ENCODE results near the gene ATP10D.

Gene ATP10D

GRCh38 chr4:47485047-47485692, at the start of gene ATP10D:
ATP10D (plus strand) TSS chr4:47485275; CDS start chr4:47512541, 27,266 bp downstream.
- DNase-seq (ENCODE audit: low read depth in 4 of 4, low spot score in 1 of 4), result peak; percentile 51 to 69 (median 61)

GRCh38 chr4:47442980-47443379, 42.1 kb upstream of the ATP10D start:
- DNase-seq (ENCODE audit: low read depth in 4 of 4, low spot score in 1 of 4), result no peak

- no peak for DNase-seq (ENCODE audit: low read depth in 4 of 4, low spot score in 1 of 4)
Observed at GRCh38 chr4:47444031-47444430, 41.0 kb upstream of the ATP10D start.

- no peak for DNase-seq (ENCODE audit: low read depth in 4 of 4, low spot score in 1 of 4)
Observed at GRCh38 chr4:47451657-47452056, 33.4 kb upstream of the ATP10D start.

- no peak for DNase-seq (ENCODE audit: low read depth in 4 of 4, low spot score in 1 of 4)
Observed at GRCh38 chr4:47462799-47463234, 22.3 kb upstream of the ATP10D start.

GRCh38 chr4:47463235-47463956, 21.7 kb upstream of the ATP10D start, which contains the start of gene COMMD8:
COMMD8 (minus strand) TSS chr4:47463702; CDS start chr4:47463651, 51 bp downstream.
- peak; percentile 90 to 95 (median 93) for DNase-seq (ENCODE audit: low read depth in 4 of 4, low spot score in 1 of 4)

GRCh38 chr4:47465004-47465403, 20.1 kb upstream of the ATP10D start:
- no peak for DNase-seq (ENCODE audit: low read depth in 4 of 4, low spot score in 1 of 4)

- no peak for DNase-seq (ENCODE audit: low read depth in 4 of 4, low spot score in 1 of 4)
Observed at GRCh38 chr4:47466056-47466785, 18.9 kb upstream of the ATP10D start.

GRCh38 chr4:47468706-47469365, 16.2 kb upstream of the ATP10D start:
- no peak for DNase-seq (ENCODE audit: low read depth in 4 of 4, low spot score in 1 of 4)

- DNase-seq (ENCODE audit: low read depth in 4 of 4, low spot score in 1 of 4), result no peak
Observed at GRCh38 chr4:47469951-47470350, 15.1 kb upstream of the ATP10D start.

GRCh38 chr4:47471064-47471463, 14.0 kb upstream of the ATP10D start:
- no peak for DNase-seq (ENCODE audit: low read depth in 4 of 4, low spot score in 1 of 4)

- DNase-seq (ENCODE audit: low read depth in 4 of 4, low spot score in 1 of 4), result no peak
Observed at GRCh38 chr4:47471591-47471990, 13.5 kb upstream of the ATP10D start.

GRCh38 chr4:47473141-47473750, 11.8 kb upstream of the ATP10D start:
- DNase-seq (ENCODE audit: low read depth in 4 of 4, low spot score in 1 of 4), result no peak

GRCh38 chr4:47474799-47475198, 10.3 kb upstream of the ATP10D start:
- no peak for DNase-seq (ENCODE audit: low read depth in 4 of 4, low spot score in 1 of 4)

GRCh38 chr4:47475411-47475810, 9.7 kb upstream of the ATP10D start:
- no peak for DNase-seq (ENCODE audit: low read depth in 4 of 4, low spot score in 1 of 4)

- DNase-seq (ENCODE audit: low read depth in 4 of 4, low spot score in 1 of 4), result no peak
Observed at GRCh38 chr4:47478804-47479203, 6.3 kb upstream of the ATP10D start.

GRCh38 chr4:47482326-47482725, 2.7 kb upstream of the ATP10D start:
- no peak for DNase-seq (ENCODE audit: low read depth in 4 of 4, low spot score in 1 of 4)

- DNase-seq (ENCODE audit: low read depth in 4 of 4, low spot score in 1 of 4), result no peak
Observed at GRCh38 chr4:47483745-47484144, 1.3 kb upstream of the ATP10D start.

- no peak for DNase-seq (ENCODE audit: low read depth in 4 of 4, low spot score in 1 of 4)
Observed at GRCh38 chr4:47484168-47484567, 907 bp upstream of the ATP10D start.

- DNase-seq (ENCODE audit: low read depth in 4 of 4, low spot score in 1 of 4), result no peak
Observed at GRCh38 chr4:47485768-47486167, 693 bp downstream of the ATP10D start.

GRCh38 chr4:47486231-47486673, 1.2 kb downstream of the ATP10D start:
- DNase-seq (ENCODE audit: low read depth in 4 of 4, low spot score in 1 of 4), result no peak

Measured in stimulated activated CD4-positive, alpha-beta T cell treated with anti-CD3 and anti-CD28 coated beads, Interleukin-1b, Interleukin-23, amount 100 ng/mL, for 24 hours (primary cell).